GM12892 (cell line): ENCODE results near the gene MYO1E.

Experiments used
- POLR2A ChIP-seq: IDR thresholded peaks from 2 replicates; pipeline ENCODE4 v1.6.1; 2011; ENCODE audit warnings: low read depth, low read length, control low read depth
- POLR2AphosphoS5 ChIP-seq: IDR thresholded peaks from 2 replicates; pipeline ENCODE4 v1.6.1; 2011; ENCODE audit warnings: low read depth, low read length, control low read depth

DNA sequence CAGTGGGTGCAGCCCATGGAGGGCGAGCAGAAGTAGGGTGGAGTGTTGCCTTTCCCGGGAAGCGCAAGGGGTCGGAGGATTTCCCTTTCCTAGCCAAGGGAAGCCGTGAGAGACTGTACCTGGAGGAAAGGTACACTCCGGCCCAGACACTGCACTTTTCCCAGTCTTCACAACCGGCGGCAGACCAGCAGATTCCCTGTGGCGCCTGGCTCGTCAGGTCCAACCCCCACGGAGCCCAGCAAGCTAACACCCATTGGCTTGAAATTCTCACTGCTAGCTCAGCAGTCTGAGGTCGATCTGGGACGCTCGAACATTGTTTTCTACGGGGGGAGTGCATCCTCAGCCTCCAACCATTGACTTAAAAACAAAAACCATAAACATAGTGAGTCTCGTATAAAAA lies 241.2 kb downstream of the MYO1E start:
- TF ChIP-seq POLR2A (no peak), POLR2AphosphoS5 (no peak)
